GM23248 (cell line): ENCODE measurements around the gene ADAMTSL5. TPM values are rescaled to one million over a fixed set of nuclear protein-coding genes. Genes with fewer than 3 reads are reported as not detected.

Experiments used
- DNase-seq: peaks from one replicate; pipeline ENCODE4 v3.0.0-alpha.2; 2015
- H2AFZ ChIP-seq: fragments of 200-600 bp; sonication (generic); 2 replicates; pipeline ENCODE4 v1.6.1; 2016; ENCODE audit warnings: antibody characterized with exemption
- H3F3A ChIP-seq: fragments of 200-600 bp; sonication (generic); 2 replicates; pipeline ENCODE4 v1.6.1; 2016; ENCODE audit warnings: mild to moderate bottlenecking, antibody characterized with exemption, mixed run types; ENCODE audit not compliant: insufficient read depth
- H3K27ac ChIP-seq: fragments of 200-600 bp; sonication (generic); 2 replicates; pipeline ENCODE4 v1.5.1; 2016; ENCODE audit warnings: mild to moderate bottlenecking
- H3K27me3 ChIP-seq: fragments of 200-600 bp; sonication (generic); replicated peaks from 2 replicates; pipeline ENCODE4 v1.6.1; 2016; ENCODE audit warnings: mild to moderate bottlenecking; ENCODE audit not compliant: insufficient read depth
- H3K36me3 ChIP-seq: fragments of 200-600 bp; sonication (generic); 2 replicates; pipeline ENCODE4 v1.6.1; 2016; ENCODE audit warnings: low read depth, mild to moderate bottlenecking
- H3K4me1 ChIP-seq: fragments of 200-600 bp; sonication (generic); 2 replicates; pipeline ENCODE4 v1.6.1; 2016; ENCODE audit warnings: mild to moderate bottlenecking; ENCODE audit not compliant: insufficient read depth
- H3K4me2 ChIP-seq: fragments of 200-600 bp; sonication (generic); one replicate; pipeline ENCODE4 v1.6.1; 2016; ENCODE audit warnings: mild to moderate bottlenecking; ENCODE audit not compliant: unreplicated experiment
- H3K4me3 ChIP-seq: fragments of 200-600 bp; sonication (generic); 2 replicates; pipeline ENCODE4 v1.5.1; 2016; ENCODE audit warnings: mild to moderate bottlenecking
- H3K79me2 ChIP-seq: fragments of 200-600 bp; sonication (generic); 2 replicates; pipeline ENCODE4 v1.6.1; 2016; ENCODE audit warnings: mild to moderate bottlenecking; ENCODE audit not compliant: insufficient read depth
- H3K9ac ChIP-seq: fragments of 200-600 bp; sonication (generic); 2 replicates; pipeline ENCODE4 v1.6.1; 2016; ENCODE audit warnings: mild to moderate bottlenecking
- H3K9me2 ChIP-seq: fragments of 200-600 bp; sonication (generic); 2 replicates; pipeline ENCODE4 v1.6.1; 2016; ENCODE audit warnings: mixed run types, mild to moderate bottlenecking, moderate library complexity; ENCODE audit not compliant: insufficient read depth
- H3K9me3 ChIP-seq: fragments of 200-600 bp; sonication (generic); one replicate; pipeline ENCODE4 v1.6.1; 2017; ENCODE audit warnings: low read depth
- H4K20me1 ChIP-seq: fragments of 200-600 bp; sonication (generic); 2 replicates; pipeline ENCODE4 v1.6.0; 2016; ENCODE audit not compliant: insufficient read depth
- EZH2 ChIP-seq: fragments of 200-600 bp; sonication (generic); IDR thresholded peaks from 2 replicates; pipeline ENCODE4 v1.6.1; 2018; ENCODE audit warnings: antibody characterized with exemption, mild to moderate bottlenecking; ENCODE audit not compliant: insufficient read depth, poor library complexity, severe bottlenecking
- EZH2phosphoT487 ChIP-seq: fragments of 200-600 bp; sonication (generic); IDR thresholded peaks from 2 replicates; pipeline ENCODE4 v1.6.1; 2018; ENCODE audit warnings: antibody characterized with exemption, moderate library complexity, mild to moderate bottlenecking, low read depth; ENCODE audit not compliant: insufficient read depth
- WGBS, 2 experiments: methylation state at CpG; one replicate each; pipeline ENCODE4 v1.1.6; 2015 to 2017; ENCODE audit warnings: low lambda C conversion rate in 2 of 2, low coverage in 1 of 2; ENCODE audit errors: missing lambda C conversion rate in 2 of 2; 5-methylcytosine and 5-hydroxymethylcytosine counted together
- in situ Hi-C: fragments of 300-500 bp; cut with MboI; formaldehyde crosslinking; loops from 2 replicates; pipeline ENCODE4 v1.15.0; 2020
- polyA plus RNA-seq: library from polyadenylated mRNA; unstranded; fragments of >200 nt; fragmentation: Nextera tagmentation; extraction: Ambion mirVana; gene quantifications from 2 replicates; pipeline ENCODE4 v1.2.1, GENCODE V29; 2016
- total RNA-seq: library from RNA; depleted of rRNA; stranded (reverse); fragments of >200 nt; shearing (Covaris generic); gene quantifications from 2 replicates; pipeline ENCODE4 v1.2.3, GENCODE V29; 2014

The ADAMTSL5 gene
- total and polyA plus RNA-seq, 2 experiments from 2014 or later = 19.3 to 31.7 TPM

DNA sequence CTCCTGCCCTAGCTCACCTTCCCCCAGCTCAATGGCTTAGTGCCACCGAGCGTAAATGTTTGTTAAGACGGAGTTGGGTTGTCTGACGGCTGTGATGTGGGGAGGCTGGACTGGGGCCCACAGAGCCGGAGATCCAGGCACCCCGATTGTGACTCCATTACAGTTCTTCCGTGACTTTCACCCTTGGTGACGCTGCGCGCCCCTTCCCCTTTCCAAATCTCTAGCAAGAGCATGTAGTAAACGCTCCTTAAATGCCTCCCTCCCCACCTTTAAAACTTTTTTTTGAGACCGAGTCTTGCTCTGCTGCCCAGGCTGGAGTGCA lies 21.0 kb downstream of the ADAMTSL5 start:
- no peak for TF ChIP-seq EZH2
- no peak overlapping the region for H3K27ac ChIP-seq
- no peak overlapping the region for H3K4me2 ChIP-seq
- no peaks in the 10 kb centered on the region for H3F3A ChIP-seq
- DNase-seq = no peak
- no peaks in the 10 kb centered on the region for H3K79me2 ChIP-seq
- H3K9me2 ChIP-seq = no peaks in the 10 kb centered on the region
- 31 to 33% methylated on average over 12 of the region's 12 CpGs for WGBS, 2 experiments
- H3K27me3 ChIP-seq = no peaks in the 10 kb centered on the region
- H3K9me3 ChIP-seq = no peaks in the 10 kb centered on the region
- H3K36me3 ChIP-seq = no peaks in the 10 kb centered on the region
- H3K4me3 ChIP-seq = no peak overlapping the region
- no peak overlapping the region for H3K9ac ChIP-seq
- H2AFZ ChIP-seq = no peak overlapping the region
- no peaks in the 10 kb centered on the region for H3K4me1 ChIP-seq
- in situ Hi-C loops = no loop called here
- H4K20me1 ChIP-seq = no peaks in the 10 kb centered on the region

DNA sequence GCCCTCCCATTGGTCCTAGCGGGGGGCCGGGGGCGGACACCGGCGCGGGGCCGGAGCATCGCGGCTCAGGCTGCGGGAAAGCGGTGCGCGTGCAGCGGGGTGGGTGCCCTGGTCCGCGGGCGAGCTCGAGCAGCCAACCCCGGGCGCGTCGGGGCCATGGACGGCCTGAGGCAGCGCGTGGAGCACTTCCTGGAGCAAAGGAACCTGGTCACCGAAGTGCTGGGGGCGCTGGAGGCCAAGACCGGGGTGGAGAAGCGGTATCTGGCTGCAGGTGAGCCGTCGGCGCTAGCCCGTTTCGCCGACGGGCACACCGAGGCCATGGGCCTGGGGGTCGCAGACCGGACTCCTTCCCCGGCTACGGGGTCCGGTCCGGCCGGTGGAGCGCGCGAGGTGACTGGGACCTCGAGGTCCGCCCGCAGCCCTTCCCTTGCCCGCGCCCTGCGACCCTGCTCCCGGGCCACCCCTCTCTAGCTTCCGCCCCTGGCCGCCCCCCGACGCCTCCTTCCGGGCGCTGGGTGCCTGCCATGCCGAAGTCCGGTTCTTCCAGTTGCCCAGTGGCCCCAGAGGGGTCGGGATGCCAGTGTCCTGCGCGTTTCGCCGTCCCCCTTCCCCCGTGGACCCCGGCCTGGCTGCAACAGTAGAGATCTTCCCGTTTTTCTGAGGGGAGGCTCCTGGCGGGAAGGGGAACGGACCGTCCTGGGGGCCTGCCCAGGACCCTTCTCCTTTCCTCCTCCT lies 21.5 kb downstream of the ADAMTSL5 start, which contains the start of gene REEP6:
Gene REEP6, plus strand, starts transcription at position 68 of the 735 bp plus-strand sequence. Its CDS starts 89 bp downstream, at position 157.
- H3K9me3 ChIP-seq = no peaks in the 10 kb centered on the region
- H3K9ac ChIP-seq = peak within 1 kb of the TSS; percentile 73
- no peaks in the 10 kb centered on the region for H3K79me2 ChIP-seq
- in situ Hi-C loops = no loop called here
- no peaks in the 10 kb centered on the region for H3F3A ChIP-seq
- H2AFZ ChIP-seq = peak within 1 kb of the TSS; percentile 89
- WGBS, 2 experiments = 3 to 5% methylated on average over 48 to 52 of the region's 73 CpGs
- no peak for DNase-seq
- TF ChIP-seq EZH2phosphoT487 (no peak), EZH2 (no peak)
- H3K27ac ChIP-seq = peak within 1 kb of the TSS; percentile 45
- H3K4me2 ChIP-seq = peak within 1 kb of the TSS; percentile 76
- H3K4me3 ChIP-seq = peak within 1 kb of the TSS; percentile 72
- H3K4me1 ChIP-seq = no peaks in the 10 kb centered on the region
- H3K9me2 ChIP-seq = no peaks in the 10 kb centered on the region
- H4K20me1 ChIP-seq = no peaks in the 10 kb centered on the region
- no peaks in the 10 kb centered on the region for H3K27me3 ChIP-seq
- H3K36me3 ChIP-seq = no peaks in the 10 kb centered on the region

DNA sequence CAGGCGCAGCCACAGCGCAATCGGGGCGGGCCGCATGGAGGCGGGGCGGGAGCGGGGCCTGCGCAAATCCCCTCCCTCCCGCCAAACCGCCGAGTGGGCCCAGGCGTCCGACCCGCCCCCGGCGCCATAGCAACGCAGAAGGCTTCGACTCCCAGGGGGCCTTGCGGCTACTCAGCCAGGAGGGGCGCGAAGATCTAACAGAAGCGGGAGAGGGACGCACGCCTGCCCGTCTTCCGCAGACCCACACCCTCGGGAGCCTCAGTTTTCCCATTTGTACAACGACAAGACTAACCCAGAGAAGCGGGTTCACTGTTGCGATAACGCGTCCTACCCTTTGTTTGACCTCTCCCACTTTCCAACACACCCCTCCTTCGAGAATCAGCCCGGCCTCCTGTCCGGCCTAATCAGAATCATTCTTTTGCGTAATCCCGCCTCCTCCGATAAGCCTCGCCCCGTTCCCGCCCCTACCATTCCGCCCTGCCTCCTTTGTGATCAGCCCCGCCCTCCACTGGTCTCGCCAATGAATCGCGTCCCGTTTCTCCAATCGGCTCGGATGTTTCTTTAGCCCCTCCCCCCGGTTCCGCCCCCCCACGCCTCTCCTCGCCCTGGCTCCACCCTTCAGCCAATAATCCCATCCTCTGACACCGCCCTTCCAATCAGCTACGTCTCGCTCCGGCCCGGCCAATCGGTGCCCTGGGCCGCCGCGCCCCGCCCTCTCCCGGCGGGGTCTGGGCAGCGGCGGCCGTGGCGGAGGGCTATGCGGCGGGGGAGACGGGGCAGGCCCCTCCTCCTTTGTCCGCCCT lies 22.3 kb downstream of the ADAMTSL5 start, which contains the start of gene PCSK4:
Gene PCSK4, minus strand, starts transcription at position 40 of the 803 bp plus-strand sequence. Its CDS starts 4 bp downstream, at position 36.
- H3F3A ChIP-seq = no peaks in the 10 kb centered on the region
- H3K27ac ChIP-seq = peak within 1 kb of the TSS; percentile 45
- 1% methylated on average over 44 to 74 of the region's 74 CpGs for WGBS, 2 experiments
- H3K9me2 ChIP-seq = no peaks in the 10 kb centered on the region
- no peaks in the 10 kb centered on the region for H3K27me3 ChIP-seq
- no peaks in the 10 kb centered on the region for H3K9me3 ChIP-seq
- H3K36me3 ChIP-seq = no peaks in the 10 kb centered on the region
- peak within 1 kb of the TSS; percentile 72 for H3K4me3 ChIP-seq
- peak within 1 kb of the TSS; percentile 89 for H2AFZ ChIP-seq
- no peaks in the 10 kb centered on the region for H3K4me1 ChIP-seq
- H3K9ac ChIP-seq = peak within 1 kb of the TSS; percentile 73
- H4K20me1 ChIP-seq = no peaks in the 10 kb centered on the region
- in situ Hi-C loops = no loop called here
- DNase-seq = peak; percentile 100
- peak within 1 kb of the TSS; percentile 76 for H3K4me2 ChIP-seq
- H3K79me2 ChIP-seq = no peaks in the 10 kb centered on the region
- no peak for TF ChIP-seq EZH2phosphoT487
- no peak for TF ChIP-seq EZH2

DNA sequence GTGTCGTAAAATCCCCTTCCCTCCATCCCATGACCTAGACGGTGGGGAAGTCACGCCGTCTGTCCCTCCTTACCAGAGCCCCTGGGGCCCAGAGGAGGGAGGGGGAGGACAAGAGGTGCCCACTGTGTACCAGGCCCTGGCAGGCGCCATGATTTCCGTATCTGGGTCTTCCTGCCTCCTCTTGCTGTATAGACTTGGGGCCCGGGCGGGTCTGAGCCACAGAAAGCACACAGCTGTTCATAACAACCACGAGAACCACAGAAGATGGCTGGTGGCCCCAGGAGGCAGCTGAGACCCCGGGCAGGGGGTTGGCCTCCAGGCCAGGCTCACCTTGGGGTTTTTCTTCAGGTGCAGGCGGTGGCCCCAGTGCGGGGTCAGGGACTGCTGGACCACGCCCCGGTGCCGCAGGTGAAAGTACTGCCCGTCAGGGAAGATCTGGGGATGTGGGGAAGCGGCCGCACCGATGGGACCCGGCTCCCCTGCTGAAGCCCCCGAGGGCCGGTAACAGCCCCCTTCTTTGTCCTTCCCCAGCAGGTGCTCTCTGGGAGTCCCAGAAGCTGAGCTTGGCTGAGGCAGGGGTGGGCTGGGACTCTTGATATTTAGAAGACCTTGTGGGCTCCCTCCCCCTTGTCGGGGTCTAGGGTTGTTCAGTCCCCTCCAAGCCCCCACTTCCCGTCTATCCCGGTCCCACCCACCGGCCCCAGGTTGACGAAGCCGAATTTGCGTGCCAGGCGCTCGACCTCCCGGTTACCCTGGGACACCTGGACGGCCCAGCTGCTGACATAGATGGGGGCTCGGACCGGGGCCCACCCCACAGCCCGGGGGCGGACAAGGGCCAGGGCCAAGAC lies 23.1 kb downstream of the ADAMTSL5 start:
- peak overlapping the region; percentile 72 for H3K4me3 ChIP-seq
- no peaks in the 10 kb centered on the region for H4K20me1 ChIP-seq
- peak overlapping the region; percentile 89 for H2AFZ ChIP-seq
- H3F3A ChIP-seq = no peaks in the 10 kb centered on the region
- H3K4me1 ChIP-seq = no peaks in the 10 kb centered on the region
- no peaks in the 10 kb centered on the region for H3K27me3 ChIP-seq
- H3K4me2 ChIP-seq = peak overlapping the region; percentile 76
- peak overlapping the region; percentile 45 for H3K27ac ChIP-seq
- peak overlapping the region; percentile 73 for H3K9ac ChIP-seq
- no peaks in the 10 kb centered on the region for H3K79me2 ChIP-seq
- 32 to 33% methylated on average over 28 to 33 of the region's 37 CpGs for WGBS, 2 experiments
- in situ Hi-C loops = no loop called here
- no peaks in the 10 kb centered on the region for H3K9me2 ChIP-seq
- no peaks in the 10 kb centered on the region for H3K9me3 ChIP-seq
- no peaks in the 10 kb centered on the region for H3K36me3 ChIP-seq
- TF ChIP-seq EZH2 (no peak), EZH2phosphoT487 (no peak)
- DNase-seq = no peak
